Fibroblast of lung (primary cell): ENCODE measurements around the gene CHST8.

Experiments used
- EZH2 ChIP-seq: IDR thresholded peaks from 2 replicates; pipeline ENCODE4 v1.5.1; 2012; ENCODE audit warnings: low read length, control low read depth, mild to moderate bottlenecking; ENCODE audit errors: missing control alignments
- TF ChIP-seq, protein P1 (sequence below), 2 donors: IDR thresholded peaks in 1 of 2; conservative IDR thresholded peaks in 1 of 2; 1 replicate in 1 of 2; 2 replicates in 1 of 2; pipeline ENCODE4 v1.5.1; 2011 to 2012; ENCODE audit warnings: low read length in 2 of 2, control low read depth in 1 of 2, inconsistent platforms in 1 of 2, low read depth in 1 of 2, mild to moderate bottlenecking in 1 of 2

DNA sequence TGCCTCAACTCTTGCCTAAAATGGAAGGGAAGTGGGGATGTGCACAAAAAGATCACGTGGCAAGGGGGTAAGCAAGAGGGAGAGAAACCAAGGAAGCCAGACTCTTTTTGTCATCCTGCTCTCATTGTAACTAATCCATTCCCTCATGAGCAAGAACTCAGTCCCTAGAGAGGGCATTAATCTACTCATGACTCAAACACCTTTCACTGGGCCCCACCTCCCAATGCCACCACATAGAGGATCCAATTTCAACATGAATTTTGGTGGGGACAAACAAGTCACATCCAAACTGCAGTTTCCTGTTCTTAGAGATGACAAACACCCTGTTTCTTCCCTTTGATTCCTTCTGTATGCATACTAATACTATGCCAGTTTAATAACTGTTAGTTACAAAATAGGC is 11.2 kb upstream of the CHST8 start:
- TF ChIP-seq, protein P1, sequence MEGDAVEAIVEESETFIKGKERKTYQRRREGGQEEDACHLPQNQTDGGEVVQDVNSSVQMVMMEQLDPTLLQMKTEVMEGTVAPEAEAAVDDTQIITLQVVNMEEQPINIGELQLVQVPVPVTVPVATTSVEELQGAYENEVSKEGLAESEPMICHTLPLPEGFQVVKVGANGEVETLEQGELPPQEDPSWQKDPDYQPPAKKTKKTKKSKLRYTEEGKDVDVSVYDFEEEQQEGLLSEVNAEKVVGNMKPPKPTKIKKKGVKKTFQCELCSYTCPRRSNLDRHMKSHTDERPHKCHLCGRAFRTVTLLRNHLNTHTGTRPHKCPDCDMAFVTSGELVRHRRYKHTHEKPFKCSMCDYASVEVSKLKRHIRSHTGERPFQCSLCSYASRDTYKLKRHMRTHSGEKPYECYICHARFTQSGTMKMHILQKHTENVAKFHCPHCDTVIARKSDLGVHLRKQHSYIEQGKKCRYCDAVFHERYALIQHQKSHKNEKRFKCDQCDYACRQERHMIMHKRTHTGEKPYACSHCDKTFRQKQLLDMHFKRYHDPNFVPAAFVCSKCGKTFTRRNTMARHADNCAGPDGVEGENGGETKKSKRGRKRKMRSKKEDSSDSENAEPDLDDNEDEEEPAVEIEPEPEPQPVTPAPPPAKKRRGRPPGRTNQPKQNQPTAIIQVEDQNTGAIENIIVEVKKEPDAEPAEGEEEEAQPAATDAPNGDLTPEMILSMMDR (conservative IDR thresholded peaks at IDR 0.05 in 1 of 2, IDR thresholded peaks at IDR 0.05 in 1 of 2; ENCODE audit: low read depth in 1 of 2, low read length in 2 of 2) = no peak
- no peak for TF ChIP-seq EZH2
